HEK293T (cell line): ENCODE results near the gene LIX1L.
"Not testable (repeated sequence)": the region's sequence is repeated elsewhere in the genome, so short reads cannot be mapped to it uniquely, and the experiment has no call there.

Source experiments
- CTCF ChIA-PET: fragments of 350-600 bp; formaldehyde crosslinking; extraction: SDS; loops from one replicate; lab custom pipeline; 2021; ENCODE audit warnings: antibody characterized with exemption, inconsistent platforms; lab: Yijun Ruan, JAX
- POLR2A ChIA-PET: fragments of 350-600 bp; formaldehyde crosslinking; extraction: SDS; loops from one replicate; lab custom pipeline; 2020; ENCODE audit warnings: antibody characterized with exemption, inconsistent platforms; lab: Yijun Ruan, JAX
- DNase-seq: peaks from one replicate; pipeline ENCODE4 v3.0.0; 2012; ENCODE audit warnings: mixed read lengths; ENCODE audit errors: extremely low spot score
- ARNT ChIP-seq: fragments of 450-650 bp; IDR thresholded peaks from 2 replicates; pipeline ENCODE4 v1.6.1; 2017; ENCODE audit warnings: mild to moderate bottlenecking
- BHLHE40 ChIP-seq: fragments of 450-650 bp; IDR thresholded peaks from 2 replicates; pipeline ENCODE4 v1.6.1; 2016; ENCODE audit warnings: mild to moderate bottlenecking, moderate library complexity, borderline replicate concordance
- CTBP1 ChIP-seq: fragments of 450-650 bp; IDR thresholded peaks from 2 replicates; pipeline ENCODE4 v1.6.1; 2016; ENCODE audit warnings: borderline replicate concordance
- ELF4 ChIP-seq: fragments of 450-650 bp; IDR thresholded peaks from 2 replicates; pipeline ENCODE4 v1.6.1; 2017; ENCODE audit warnings: antibody characterized with exemption
- FOXA1 ChIP-seq: fragments of 450-650 bp; IDR thresholded peaks from 2 replicates; pipeline ENCODE4 v1.6.1; 2016; ENCODE audit warnings: mild to moderate bottlenecking
- FOXK2 ChIP-seq: fragments of 450-650 bp; IDR thresholded peaks from 2 replicates; pipeline ENCODE4 v1.6.1; 2016; ENCODE audit warnings: mild to moderate bottlenecking
- FOXM1 ChIP-seq: fragments of 450-650 bp; IDR thresholded peaks from 2 replicates; pipeline ENCODE4 v1.6.1; 2017; ENCODE audit warnings: mild to moderate bottlenecking, borderline replicate concordance
- HDGF ChIP-seq: fragments of 450-650 bp; IDR thresholded peaks from 2 replicates; pipeline ENCODE4 v1.6.1; 2017; ENCODE audit warnings: antibody characterized with exemption, borderline replicate concordance
- L3MBTL2 ChIP-seq: fragments of 450-650 bp; conservative IDR thresholded peaks from 2 replicates; pipeline ENCODE4 v1.6.1; 2016; ENCODE audit warnings: mild to moderate bottlenecking
- LEF1 ChIP-seq: fragments of 450-650 bp; IDR thresholded peaks from 2 replicates; pipeline ENCODE4 v1.6.1; 2017; ENCODE audit warnings: mild to moderate bottlenecking, borderline replicate concordance
- NFRKB ChIP-seq: fragments of 450-650 bp; IDR thresholded peaks from 2 replicates; pipeline ENCODE4 v1.6.1; 2016; ENCODE audit warnings: mild to moderate bottlenecking, moderate library complexity
- SP1 ChIP-seq: fragments of 450-650 bp; IDR thresholded peaks from 2 replicates; pipeline ENCODE4 v1.6.1; 2017
- SUZ12 ChIP-seq: fragments of 450-650 bp; IDR thresholded peaks from 2 replicates; pipeline ENCODE4 v1.6.1; 2016; ENCODE audit warnings: mild to moderate bottlenecking
- TARDBP ChIP-seq: fragments of 450-650 bp; IDR thresholded peaks from 2 replicates; pipeline ENCODE4 v1.6.1; 2016
- ZNF384 ChIP-seq: fragments of 450-650 bp; IDR thresholded peaks from 2 replicates; pipeline ENCODE4 v1.6.1; 2016
- TF ChIP-seq, protein P1 (sequence below): fragments of 450-650 bp; IDR thresholded peaks from 2 replicates; pipeline ENCODE4 v1.6.1; 2016

LIX1L gene

DNA sequence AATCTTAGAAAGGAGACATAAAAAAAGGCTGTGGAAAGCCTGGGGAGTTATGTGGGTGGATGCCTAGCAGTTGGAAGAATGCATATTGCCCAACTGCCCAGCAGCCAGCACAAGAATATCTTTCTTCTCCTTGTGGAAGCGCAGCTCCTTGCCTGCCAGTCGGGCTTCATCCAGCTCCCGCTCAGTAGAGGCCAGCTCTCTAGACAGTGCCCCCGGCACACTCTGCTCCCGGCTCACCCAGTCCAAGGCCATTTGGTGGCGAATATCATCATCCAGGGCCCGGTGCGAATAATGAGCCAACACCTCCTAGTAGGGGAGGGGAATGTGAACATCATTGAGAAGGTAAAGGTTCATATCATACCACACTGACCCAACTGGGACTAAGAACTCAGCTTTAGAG is 21.6 kb downstream of the LIX1L start:
- ChIA-PET POLR2A (interaction anchor here (0.9 to 2.5 kb wide), 3 partner anchors 9 to 77 kb away, joined by 3 to 14 read pairs (median 10); partner anchors contain the start of genes ANKRD34A, PIAS3, POLR3GL and RBM8A), CTCF (no interaction called here)
- DNase-seq: no peak
- TF ChIP-seq, protein P1, sequence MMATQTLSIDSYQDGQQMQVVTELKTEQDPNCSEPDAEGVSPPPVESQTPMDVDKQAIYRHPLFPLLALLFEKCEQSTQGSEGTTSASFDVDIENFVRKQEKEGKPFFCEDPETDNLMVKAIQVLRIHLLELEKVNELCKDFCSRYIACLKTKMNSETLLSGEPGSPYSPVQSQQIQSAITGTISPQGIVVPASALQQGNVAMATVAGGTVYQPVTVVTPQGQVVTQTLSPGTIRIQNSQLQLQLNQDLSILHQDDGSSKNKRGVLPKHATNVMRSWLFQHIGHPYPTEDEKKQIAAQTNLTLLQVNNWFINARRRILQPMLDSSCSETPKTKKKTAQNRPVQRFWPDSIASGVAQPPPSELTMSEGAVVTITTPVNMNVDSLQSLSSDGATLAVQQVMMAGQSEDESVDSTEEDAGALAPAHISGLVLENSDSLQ: no peak
- TF ChIP-seq ELF4 (no peak), FOXM1 (no peak), SP1 (no peak), FOXA1 (no peak), FOXK2 (no peak), HDGF (no peak), BHLHE40 (no peak), NFRKB (no peak), ZNF384 (no peak), L3MBTL2 (no peak), CTBP1 (no peak), SUZ12 (no peak), TARDBP (no peak), LEF1 (no peak), ARNT (no peak)

DNA sequence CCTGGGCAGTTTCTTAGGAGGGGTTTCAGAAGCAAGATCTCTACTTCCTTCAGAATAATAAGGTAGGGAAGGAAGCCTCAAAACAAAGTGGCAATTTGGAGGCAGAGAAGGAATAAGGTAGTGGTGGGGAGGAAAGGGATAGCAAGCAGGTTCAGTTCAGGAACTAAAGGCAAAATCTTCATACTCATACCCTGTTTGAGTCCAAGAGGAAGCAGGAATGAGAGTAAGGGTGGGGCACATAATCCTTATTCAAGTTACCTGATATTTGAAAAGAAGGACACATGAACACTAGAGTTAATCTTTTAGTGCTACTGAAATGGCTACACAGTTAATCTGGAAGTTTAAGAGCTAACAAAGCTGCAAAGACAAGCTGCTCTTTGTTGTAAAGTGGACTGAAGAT is 22.1 kb downstream of the LIX1L start:
- no peak for DNase-seq
- no peak for TF ChIP-seq SP1
- TF ChIP-seq ARNT: no peak
- no peak for TF ChIP-seq SUZ12
- no peak for TF ChIP-seq L3MBTL2
- TF ChIP-seq TARDBP: no peak
- TF ChIP-seq FOXM1: no peak
- no peak for TF ChIP-seq ELF4
- no peak for TF ChIP-seq HDGF
- no peak for TF ChIP-seq CTBP1
- TF ChIP-seq ZNF384: no peak
- TF ChIP-seq BHLHE40: no peak
- ChIA-PET POLR2A (interaction anchor here (1.2 to 2.5 kb wide), 2 partner anchors 8 to 29 kb away, joined by 10 to 14 read pairs; partner anchors contain the start of genes ANKRD34A, POLR3GL and RBM8A), CTCF (no interaction called here)

DNA sequence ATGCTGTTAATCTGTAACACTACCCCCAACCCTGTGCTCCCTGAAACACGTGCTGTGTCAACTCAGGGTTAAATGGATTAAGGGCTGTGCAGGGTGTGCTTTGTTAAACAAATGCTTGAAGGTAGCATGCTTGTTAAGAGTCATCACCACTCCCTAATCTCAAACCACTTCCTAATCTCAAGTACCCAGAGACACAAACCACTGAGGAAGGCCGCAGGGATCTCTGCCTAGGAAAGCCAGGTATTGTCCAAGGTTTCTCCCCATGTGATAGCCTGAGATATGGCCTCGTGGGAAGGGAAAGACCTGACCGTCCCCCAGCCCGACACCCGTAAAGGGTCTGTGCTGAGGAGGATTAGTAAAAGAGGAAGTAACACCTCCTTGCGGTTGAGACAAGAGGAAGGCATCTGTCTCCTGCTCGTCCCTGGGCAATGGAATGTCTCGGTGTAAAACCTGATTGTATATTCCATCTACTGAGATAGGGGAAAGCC is 25.3 kb downstream of the LIX1L start:
- POLR2A ChIA-PET: interaction anchor here (1.3 kb wide), 1 partner anchor 32 kb away, joined by 4 read pairs; the partner anchor contains the start of genes ANKRD34A and POLR3GL
- DNase-seq, CTCF ChIA-PET: not testable (repeated sequence)

DNA sequence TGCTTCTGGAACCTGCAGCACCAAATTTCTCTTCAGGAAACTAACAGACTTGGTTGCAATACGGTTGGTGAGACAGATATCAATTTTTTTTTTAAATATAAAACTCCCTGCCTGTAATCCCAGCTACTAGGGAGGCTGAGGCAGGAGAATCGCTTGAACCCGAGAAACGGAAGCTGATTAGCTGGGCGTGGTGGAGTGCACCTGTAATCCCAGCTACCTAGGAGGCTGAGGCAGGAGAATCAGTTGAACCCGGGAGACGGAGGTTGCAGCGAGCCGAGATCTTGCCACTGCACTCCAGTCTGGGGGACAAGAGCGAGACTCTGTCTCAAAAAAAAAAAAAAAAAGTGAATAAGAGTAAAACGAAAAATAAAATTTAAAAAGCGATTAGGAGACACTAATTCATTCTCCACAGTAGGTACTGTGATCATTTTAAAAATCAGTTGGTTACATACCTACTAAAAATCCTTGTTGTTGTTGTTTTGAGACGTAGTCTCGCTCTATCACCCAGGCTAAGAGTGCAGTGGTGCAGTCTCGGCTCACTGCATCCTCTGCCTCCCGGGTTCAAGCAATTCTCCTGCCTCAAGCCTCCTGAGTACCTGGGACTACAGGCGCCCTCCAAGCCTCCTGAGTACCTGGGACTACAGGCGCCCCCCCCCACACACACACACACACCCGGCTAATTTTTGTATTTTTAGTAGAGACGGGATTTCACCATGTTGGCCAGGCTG is 29.7 kb downstream of the LIX1L start:
- CTCF ChIA-PET: interaction anchor here (0.6 to 1.7 kb wide), 10 partner anchors 14 to 171 kb away, joined by 3 to 6 read pairs (median 3); partner anchors contain the start of genes ANKRD34A, LIX1L and POLR3GL
- TF ChIP-seq ELF4: no peak
- TF ChIP-seq FOXM1: no peak
- DNase-seq: no peak
- POLR2A ChIA-PET: interaction anchor here (0.7 to 4.7 kb wide), 32 partner anchors 8 to 110 kb away, joined by 3 to 90 read pairs (median 6); partner anchors contain the start of genes ANKRD34A, ITGA10, LIX1L and NUDT17

DNA sequence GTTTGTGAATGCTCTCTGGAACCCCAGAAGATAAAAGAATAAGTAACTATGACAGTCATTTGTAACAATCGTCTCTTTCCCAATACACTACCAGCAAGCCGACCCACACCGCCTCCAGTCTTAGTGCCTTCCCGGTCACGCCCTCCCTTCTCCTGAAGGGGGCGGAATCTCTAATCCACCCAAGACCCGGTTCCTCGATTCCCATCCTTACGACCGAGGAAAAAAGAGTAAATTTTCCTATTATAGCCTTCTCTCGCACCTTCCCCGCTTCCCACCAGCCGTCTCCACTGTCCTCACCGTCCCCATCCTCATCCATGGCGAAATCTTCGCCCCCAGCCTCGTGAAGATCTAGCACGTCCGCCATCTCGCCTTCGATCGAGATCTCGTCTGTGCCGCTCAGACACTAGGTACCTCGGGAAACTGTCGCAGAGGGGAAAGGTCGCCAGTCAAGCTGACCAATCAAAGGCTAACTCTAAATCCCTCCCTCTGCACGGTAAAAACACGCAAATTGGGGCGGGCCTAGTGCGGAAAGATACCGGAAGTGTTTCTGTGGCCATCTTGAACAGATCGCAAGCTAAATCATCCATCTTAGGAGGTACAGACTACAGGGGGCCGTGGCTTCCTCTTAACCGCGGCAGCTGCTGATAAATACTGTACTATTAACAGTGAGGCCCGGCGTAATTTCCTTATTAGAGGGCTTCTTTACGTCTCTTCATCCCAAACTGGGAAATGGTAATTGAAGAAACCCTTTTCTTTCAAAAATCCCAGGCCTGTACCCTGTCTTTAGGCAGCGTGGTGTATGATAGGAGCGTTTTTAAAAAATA is 30.5 kb downstream of the LIX1L start, which contains the start of gene RBM8A:
Gene RBM8A, minus strand, starts transcription at position 422 of the 824 bp plus-strand sequence. Its CDS starts 58 bp downstream, at position 364.
- peak; percentile 92 for DNase-seq
- TF ChIP-seq ELF4: peak; percentile 95
- no peak for TF ChIP-seq SUZ12
- TF ChIP-seq TARDBP: peak; percentile 65; the same call in 1 of the 2 replicates
- peak; percentile 90 for TF ChIP-seq NFRKB
- TF ChIP-seq, protein P1: peak; percentile 90
- TF ChIP-seq HDGF: no peak
- peak; percentile 97 for TF ChIP-seq L3MBTL2
- TF ChIP-seq FOXA1: no peak
- TF ChIP-seq FOXK2: peak; percentile 23; the same call in 1 of the 2 replicates
- no peak; the same call in 1 of the 2 replicates for TF ChIP-seq CTBP1
- no peak for TF ChIP-seq ARNT
- TF ChIP-seq BHLHE40: no peak
- no peak for TF ChIP-seq SP1
- TF ChIP-seq LEF1: no peak
- TF ChIP-seq ZNF384: no peak
- no peak for TF ChIP-seq FOXM1
- POLR2A ChIA-PET: interaction anchor here (0.7 to 4.7 kb wide), 33 partner anchors 9 to 111 kb away, joined by 3 to 90 read pairs (median 6); partner anchors contain the start of genes ANKRD34A, ITGA10, LIX1L and NUDT17
- CTCF ChIA-PET: interaction anchor here (0.6 to 1.7 kb wide), 12 partner anchors 15 to 170 kb away, joined by 3 to 6 read pairs (median 3); partner anchors contain the start of genes ANKRD34A, LIX1L and POLR3GL

DNA sequence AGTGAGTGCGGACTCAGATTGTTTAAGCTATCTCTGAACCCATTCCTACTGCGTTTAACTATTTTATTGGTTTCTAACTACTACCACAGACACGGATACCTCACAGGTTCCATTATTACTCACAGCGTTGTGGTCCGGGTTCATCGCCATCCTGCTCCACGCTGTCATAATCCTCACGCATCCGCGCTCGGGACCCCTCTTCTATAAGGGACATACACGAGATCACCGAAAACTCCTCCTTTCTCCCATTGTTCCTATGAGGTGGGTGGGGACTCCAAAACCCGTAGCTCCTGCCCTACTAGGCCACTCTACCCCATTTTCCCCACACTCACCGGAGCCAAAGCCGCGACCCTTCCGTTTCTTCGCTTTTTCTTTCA is 31.1 kb downstream of the LIX1L start:
- ChIA-PET CTCF (interaction anchor here (0.9 to 1.7 kb wide), 6 partner anchors 16 to 59 kb away, joined by 3 to 6 read pairs (median 4); partner anchors contain the start of gene LIX1L), POLR2A (interaction anchor here (0.9 to 4.7 kb wide), 15 partner anchors 9 to 111 kb away, joined by 4 to 90 read pairs (median 10); partner anchors contain the start of genes ANKRD34A, LIX1L, PEX11B and PIAS3)
- TF ChIP-seq SP1 (no peak), BHLHE40 (no peak), CTBP1 (no peak), HDGF (no peak), NFRKB (no peak), FOXK2 (no peak)
- no peak for DNase-seq
